Skeletal muscle tissue (tissue), 4 donors: ENCODE measurements around the gene SBNO2. TPM values are rescaled to one million over a fixed set of nuclear protein-coding genes. Genes with fewer than 3 reads are reported as not detected.

ENCODE experiments used
- H3K27ac ChIP-seq: one replicate; pipeline ENCODE4 v1.7.0; 2013; ENCODE audit warnings: mild to moderate bottlenecking, low read depth, low read length, inconsistent platforms
- H3K27me3 ChIP-seq, 3 donors: one replicate each; pipeline ENCODE4 v1.7.0; 2013; ENCODE audit warnings: low read length in 3 of 3; ENCODE audit not compliant: control insufficient read depth in 3 of 3, insufficient read depth in 3 of 3
- H3K36me3 ChIP-seq, 3 donors: one replicate each; pipeline ENCODE4 v1.7.0; 2013; ENCODE audit warnings: low read length in 3 of 3; ENCODE audit not compliant: control insufficient read depth in 3 of 3, insufficient read depth in 3 of 3
- H3K4me1 ChIP-seq, 3 donors: one replicate each; pipeline ENCODE4 v1.7.0; 2013; ENCODE audit warnings: low read length in 3 of 3, mild to moderate bottlenecking in 3 of 3; ENCODE audit not compliant: control insufficient read depth in 3 of 3, insufficient read depth in 3 of 3
- H3K4me3 ChIP-seq, 3 donors: one replicate each; pipeline ENCODE4 v1.7.0; 2013; ENCODE audit warnings: low read length in 3 of 3
- H3K9ac ChIP-seq, 3 donors: one replicate each; pipeline ENCODE4 v1.7.0; 2013; ENCODE audit warnings: low read length in 3 of 3, mild to moderate bottlenecking in 3 of 3, moderate library complexity in 2 of 3, low read depth in 1 of 3
- H3K9me3 ChIP-seq, 3 donors: one replicate each; pipeline ENCODE4 v1.7.0; 2013; ENCODE audit warnings: low read length in 3 of 3; ENCODE audit not compliant: control insufficient read depth in 3 of 3
- total RNA-seq: library from RNA; depleted of rRNA; stranded (reverse); fragments of >200 nt; gene quantifications from one replicate; pipeline ENCODE4 v1.2.3, GENCODE V29; 2014
- donor health status: Osteomylitis.

SBNO2 gene
- total RNA-seq, 1 donor from 2014 or later: 10.4 TPM

DNA sequence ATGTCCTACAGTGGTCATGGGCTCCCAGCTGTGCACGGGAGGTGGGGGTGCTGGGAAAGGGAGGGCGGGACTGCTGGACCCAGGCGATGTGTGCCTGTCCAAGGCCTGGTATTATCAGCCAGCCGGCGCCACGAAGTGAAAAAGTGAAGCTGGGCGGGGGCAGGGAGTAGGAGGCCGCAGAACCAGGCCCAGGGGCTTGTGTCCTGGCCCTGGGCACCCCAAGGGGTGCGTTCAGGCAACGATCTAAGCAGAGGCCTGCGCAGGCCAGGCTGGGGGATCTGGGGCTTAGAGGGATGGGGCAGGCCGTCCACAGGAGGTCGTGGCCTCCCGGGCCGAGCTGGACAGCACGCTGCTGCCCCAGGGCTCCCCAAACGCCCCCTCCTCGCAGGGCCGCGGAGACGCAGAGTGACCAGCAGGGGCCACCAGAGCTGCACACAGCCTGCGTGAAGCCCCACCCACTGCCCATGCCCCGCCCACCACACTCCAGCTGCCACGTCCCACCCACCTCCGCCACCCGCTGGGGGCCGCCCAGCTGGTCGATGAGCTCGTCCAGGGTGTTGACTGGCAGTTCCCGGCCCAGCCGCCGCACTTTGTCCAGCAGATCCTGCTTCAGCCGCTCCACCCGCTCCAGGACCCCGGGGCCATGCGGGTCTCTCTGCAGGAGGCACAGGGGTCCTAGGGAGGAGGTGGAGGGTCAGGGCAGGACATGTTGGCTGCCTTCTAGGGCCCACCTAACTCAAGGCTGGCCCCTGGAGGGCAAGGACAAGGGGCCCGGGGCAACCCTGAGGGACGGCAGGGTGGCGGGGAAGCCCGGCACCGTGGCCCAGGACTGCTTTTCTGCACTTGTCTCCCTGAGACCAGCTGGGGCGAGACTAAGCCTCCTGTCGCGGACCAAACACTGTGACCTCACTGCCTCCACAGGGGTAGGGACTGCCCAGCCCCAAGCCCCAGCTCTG lies 60.8 kb downstream of the SBNO2 start:
- peak overlapping the region; percentile 83 for H3K27ac ChIP-seq
- no peaks in the 10 kb centered on the region for H3K9me3 ChIP-seq
- H3K9ac ChIP-seq: peak overlapping the region; percentile 59 to 82 (median 73)
- H3K4me3 ChIP-seq: peak overlapping the region; percentile 31 to 60 (median 50)
- H3K4me1 ChIP-seq: peaks cover 8 to 20% (median 16%) of the 10 kb centered on the region in 3 donors
- no peaks in the 10 kb centered on the region for H3K27me3 ChIP-seq
- peaks cover 25 to 32% (median 28%) of the 10 kb centered on the region in 3 donors for H3K36me3 ChIP-seq

DNA sequence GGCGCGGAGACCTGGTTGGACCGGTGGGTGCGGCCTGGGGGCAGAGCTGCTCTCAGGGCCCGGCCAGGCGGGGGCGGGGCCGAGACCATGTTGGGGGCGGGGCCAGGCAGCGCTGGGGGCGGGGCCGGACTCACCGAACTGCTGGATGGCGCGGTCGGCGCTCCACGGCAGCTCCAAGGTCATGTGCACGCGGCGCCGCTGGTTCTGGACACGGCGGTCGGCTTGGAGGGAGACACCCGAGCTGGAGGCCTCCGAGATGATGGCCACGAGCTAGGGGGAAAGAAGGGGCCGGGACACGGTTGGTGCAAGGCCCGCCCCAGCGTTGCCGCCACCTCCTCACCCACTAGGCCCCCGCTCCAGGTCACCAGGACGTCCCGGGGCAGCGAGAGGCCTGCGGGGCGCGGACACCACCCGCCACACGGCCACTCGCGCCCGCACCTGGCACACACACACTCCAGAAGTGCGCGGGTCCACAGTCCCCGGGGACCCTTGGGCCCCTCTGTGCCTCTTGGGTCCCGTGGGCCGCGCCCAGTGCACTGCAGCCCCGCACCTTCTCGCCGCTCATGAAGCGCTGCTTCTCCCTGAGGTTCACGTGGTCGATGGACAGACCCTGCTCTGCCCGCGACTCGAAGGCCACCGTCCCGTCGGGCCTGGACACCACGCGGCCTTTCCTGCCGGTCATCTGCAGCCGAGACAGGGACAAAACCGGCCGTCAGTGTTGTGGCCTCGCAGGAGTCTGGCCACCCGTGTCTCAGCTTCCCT lies 61.6 kb downstream of the SBNO2 start:
- Histone ChIP-seq H3K4me3 (no peak overlapping the region), H3K9ac (peak overlapping the region in 1 of 3 donors; percentile 45), H3K27me3 (no peaks in the 10 kb centered on the region), H3K36me3 (peaks cover 20 to 29% (median 24%) of the 10 kb centered on the region in 3 donors), H3K4me1 (peaks cover 8 to 20% (median 16%) of the 10 kb centered on the region in 3 donors), H3K9me3 (no peaks in the 10 kb centered on the region), H3K27ac (peak overlapping the region; percentile 83)

DNA sequence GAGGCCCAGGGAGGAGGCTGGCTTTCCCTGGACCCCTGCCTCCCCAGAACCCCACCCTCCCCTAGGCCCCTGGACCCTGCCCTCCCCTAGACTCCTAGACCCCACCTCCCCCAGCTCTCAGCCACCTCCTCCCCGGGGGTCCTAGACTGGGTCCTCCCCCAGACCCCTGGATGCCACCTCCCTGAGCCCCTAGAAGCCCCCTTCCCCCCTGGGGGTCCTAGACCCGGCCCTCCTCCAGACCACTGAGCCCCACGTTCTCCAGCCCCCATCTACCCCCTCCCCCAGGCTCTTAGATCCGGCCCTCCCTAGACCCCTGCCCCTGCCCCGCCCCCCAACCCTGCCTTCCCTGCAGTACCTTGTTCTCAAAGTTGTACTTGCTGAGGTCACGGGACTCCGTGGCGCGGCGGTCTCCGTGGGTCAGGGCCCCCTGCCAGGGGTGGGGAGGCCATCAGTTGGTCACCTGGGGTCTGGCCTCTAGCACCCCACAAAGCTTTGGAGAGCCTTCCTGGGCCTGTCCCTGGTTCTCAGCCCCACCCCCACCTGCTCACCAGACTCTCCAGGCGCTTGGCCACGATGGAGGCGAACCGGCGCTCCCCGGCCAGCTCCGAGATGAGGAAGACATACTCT lies 62.3 kb downstream of the SBNO2 start:
- Histone ChIP-seq H3K27me3 (no peaks in the 10 kb centered on the region), H3K9ac (no peak overlapping the region), H3K4me1 (peaks cover 8 to 24% (median 16%) of the 10 kb centered on the region in 3 donors), H3K9me3 (no peaks in the 10 kb centered on the region), H3K36me3 (peaks cover 14 to 32% (median 24%) of the 10 kb centered on the region in 3 donors), H3K27ac (no peak overlapping the region), H3K4me3 (no peak overlapping the region)

DNA sequence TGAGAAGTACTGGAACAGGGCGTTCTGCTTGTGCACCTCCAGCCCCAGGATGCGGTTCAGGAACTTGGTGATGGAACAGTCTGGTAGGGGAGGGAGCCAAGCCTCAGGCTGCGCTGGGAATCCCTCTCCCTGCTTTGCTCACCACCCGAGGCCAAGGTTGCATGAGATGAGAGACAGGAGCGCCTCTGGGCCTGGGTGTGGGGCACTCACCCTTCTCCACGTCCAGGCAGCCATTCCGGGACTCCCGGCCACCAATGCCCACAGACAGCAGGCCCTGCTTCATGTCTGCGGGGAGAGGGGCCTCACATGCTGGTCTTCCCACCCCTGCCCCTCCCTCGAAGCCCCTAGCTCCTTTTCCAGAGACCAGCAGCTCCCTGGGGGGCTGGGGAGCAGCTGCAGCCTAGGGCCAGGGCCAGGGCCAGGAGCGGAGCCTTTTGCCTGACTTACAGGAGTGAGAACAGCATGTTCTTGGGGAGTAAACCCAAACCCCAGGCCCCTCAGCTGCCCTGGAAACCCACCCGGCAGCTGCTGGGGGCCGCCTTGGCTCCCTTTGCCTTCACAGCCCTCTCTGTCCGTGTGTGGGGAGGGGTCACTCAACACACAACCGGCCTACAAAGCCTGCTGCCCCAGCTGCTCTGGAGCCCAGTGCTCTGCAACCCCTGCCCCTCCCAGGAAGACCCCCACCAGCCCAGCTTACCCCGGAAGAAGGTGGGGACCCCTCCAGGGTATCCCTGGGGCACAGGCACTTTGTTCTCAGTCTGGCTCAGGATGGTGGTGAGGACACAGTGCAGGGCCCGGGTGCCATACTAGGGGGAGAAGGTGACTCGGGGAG lies 63.0 kb downstream of the SBNO2 start:
- Histone ChIP-seq H3K4me3 (no peak overlapping the region), H3K9ac (no peak overlapping the region), H3K4me1 (peaks cover 10 to 31% (median 16%) of the 10 kb centered on the region in 3 donors), H3K36me3 (peaks cover 12 to 37% (median 26%) of the 10 kb centered on the region in 3 donors), H3K27ac (no peak overlapping the region), H3K9me3 (no peaks in the 10 kb centered on the region), H3K27me3 (no peaks in the 10 kb centered on the region)

DNA sequence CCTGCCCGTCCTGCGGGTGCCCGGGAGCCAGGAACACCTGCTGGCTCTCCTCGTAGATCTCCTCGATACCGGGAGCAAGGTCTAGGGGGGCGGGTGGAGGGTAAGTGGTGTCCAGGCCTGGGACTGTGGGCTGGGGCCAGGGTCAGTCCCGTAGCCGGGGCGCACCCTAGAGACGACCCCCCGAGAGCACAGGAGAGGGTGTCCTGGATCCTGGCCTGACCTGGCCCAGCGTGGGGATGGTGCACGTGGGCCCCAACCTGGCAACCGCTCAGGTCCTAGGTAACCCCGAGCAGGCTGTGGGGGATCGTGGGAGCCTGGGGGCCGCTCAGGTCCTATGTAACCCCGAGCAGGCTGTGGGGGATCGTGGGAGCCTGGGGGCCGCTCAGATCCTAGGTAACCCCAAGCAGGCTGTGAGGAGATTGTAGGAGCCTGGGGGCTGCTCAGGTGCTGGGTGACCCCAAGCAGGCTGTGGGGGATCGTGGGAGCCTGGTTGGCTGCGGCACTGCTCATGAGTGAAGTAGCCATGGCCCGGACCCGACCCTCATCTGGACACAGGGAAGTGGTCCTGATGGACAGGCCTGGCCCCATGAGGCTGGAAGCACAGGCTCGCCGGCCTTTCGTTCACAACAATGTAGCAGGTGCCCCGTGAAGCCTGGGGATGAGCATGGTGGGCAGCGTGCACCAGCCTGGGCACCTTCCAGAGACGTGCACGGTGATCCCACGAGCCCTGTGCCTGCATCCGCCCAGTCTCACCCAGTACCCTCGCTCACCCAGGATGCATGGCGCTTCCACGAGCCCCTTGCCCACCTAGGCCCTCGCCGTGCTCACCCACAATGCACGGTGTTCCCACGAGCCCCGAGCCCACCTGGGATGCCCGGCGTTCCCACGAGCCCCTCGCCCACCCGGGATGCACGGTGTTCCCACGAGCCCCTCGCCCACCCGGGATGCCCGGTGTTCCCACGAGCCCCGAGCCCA lies 64.1 kb downstream of the SBNO2 start:
- H3K9me3 ChIP-seq: no peaks in the 10 kb centered on the region
- peaks cover 17 to 42% (median 25%) of the 10 kb centered on the region in 3 donors for H3K4me1 ChIP-seq
- no peak overlapping the region for H3K27ac ChIP-seq
- H3K4me3 ChIP-seq: no peak overlapping the region
- H3K27me3 ChIP-seq: no peaks in the 10 kb centered on the region
- H3K9ac ChIP-seq: no peak overlapping the region
- H3K36me3 ChIP-seq: peaks cover 11 to 36% (median 24%) of the 10 kb centered on the region in 3 donors

DNA sequence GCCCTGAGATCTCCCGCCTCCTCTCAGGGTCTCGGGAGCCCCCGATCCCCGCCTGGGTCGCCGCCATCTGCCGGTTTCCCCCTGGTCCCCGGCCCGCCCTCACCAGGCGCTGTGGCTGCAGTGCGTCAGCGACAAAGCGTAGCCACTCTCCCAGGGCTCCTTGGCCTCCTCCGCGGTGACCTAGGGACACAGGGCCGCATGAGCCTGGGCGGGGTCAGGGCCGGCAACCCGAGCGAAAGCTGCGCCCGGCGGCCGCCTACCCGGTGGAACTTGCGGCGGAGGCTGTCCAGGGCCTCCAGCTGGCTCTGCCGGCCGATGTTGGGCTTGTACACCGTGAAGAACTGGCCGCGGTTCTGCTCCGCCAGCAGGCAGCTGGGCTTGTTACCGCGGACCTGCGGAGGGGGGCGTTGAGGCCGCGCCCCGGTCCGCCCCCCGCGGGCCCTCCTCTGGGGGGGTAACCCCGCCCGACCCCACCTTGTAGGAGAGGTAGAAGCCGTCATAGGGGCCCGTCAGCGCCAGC lies 65.0 kb downstream of the SBNO2 start:
- peaks cover 8 to 35% (median 20%) of the 10 kb centered on the region in 3 donors for H3K36me3 ChIP-seq

DNA sequence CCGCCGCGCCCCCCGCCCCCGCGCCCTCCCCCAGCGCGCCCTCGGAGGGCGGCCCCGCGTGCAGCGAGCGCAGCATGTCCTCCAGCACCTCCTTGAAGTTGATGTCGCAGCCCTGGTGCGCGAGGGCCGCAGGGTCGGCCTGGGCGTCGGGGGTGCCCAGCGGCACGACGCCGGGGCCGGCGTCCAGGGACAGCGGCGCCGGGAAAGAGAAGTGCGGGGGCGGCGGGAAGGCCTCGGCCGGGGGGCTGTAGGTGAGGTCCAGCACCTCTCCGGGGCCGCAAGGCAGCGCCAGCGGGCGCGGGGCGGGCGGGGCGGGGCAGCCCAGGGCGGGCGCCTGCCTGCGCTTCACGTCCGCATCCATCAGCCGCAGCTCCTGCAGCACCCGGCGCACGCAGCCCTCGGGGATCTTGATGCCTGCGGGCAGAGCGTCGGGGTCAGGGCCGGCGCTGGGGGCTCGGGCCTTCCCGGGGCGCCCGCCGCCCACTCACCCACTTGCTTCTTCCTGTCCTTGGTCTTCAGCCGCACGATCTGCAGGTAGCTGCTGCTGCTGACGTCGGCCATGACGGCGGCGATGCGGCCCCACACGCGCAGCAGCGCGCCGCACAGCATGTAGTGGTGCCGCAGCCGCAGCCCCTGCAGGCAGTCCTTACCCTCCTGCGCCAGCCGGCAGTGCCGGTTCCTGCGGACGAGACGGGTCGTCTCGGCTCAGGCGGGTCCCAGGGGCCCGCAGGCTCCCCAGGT lies 65.6 kb downstream of the SBNO2 start:
- Histone ChIP-seq H3K36me3 (peaks cover 6 to 32% (median 15%) of the 10 kb centered on the region in 3 donors), H3K9me3 (no peaks in the 10 kb centered on the region), H3K27me3 (no peaks in the 10 kb centered on the region), H3K4me3 (no peak overlapping the region), H3K4me1 (peaks cover 14 to 36% (median 21%) of the 10 kb centered on the region in 3 donors), H3K27ac (no peak overlapping the region), H3K9ac (no peak overlapping the region)

More for the DNA sequence above, 65.0 kb downstream of the SBNO2 start:
- peaks cover 17 to 40% (median 26%) of the 10 kb centered on the region in 3 donors for H3K4me1 ChIP-seq
- H3K27ac ChIP-seq: no peak overlapping the region
- no peak overlapping the region for H3K9ac ChIP-seq
- H3K27me3 ChIP-seq: no peaks in the 10 kb centered on the region
- no peak overlapping the region for H3K4me3 ChIP-seq
- H3K9me3 ChIP-seq: no peaks in the 10 kb centered on the region
